ENCODE measurements around the gene KIR3DL2.
"Not testable (repeated sequence)": the region's sequence is repeated elsewhere in the genome, so short reads cannot be mapped to it uniquely, and the experiment has no call there.

DNA sequence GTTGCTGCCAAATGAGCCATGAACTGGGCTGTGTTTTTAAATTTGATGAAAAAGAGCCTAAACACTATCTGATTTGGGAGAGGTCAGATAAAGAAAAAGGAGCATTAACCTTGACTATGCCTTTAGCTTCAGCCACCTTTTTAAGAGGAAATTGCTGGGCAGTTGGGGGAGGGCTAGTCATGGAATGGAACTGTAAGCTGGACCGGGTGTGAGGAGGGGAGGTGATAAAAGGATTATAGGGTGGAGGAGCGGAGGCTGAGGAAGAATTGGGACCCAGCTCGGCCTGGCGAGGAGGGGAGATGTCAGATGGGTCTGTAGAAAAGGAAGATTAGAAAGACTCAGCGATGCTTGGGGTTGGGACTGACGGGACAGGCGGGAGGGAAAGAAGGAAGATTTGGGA is 48.4 kb downstream of the KIR3DL2 start:
- TF ChIP-seq, protein P1, sequence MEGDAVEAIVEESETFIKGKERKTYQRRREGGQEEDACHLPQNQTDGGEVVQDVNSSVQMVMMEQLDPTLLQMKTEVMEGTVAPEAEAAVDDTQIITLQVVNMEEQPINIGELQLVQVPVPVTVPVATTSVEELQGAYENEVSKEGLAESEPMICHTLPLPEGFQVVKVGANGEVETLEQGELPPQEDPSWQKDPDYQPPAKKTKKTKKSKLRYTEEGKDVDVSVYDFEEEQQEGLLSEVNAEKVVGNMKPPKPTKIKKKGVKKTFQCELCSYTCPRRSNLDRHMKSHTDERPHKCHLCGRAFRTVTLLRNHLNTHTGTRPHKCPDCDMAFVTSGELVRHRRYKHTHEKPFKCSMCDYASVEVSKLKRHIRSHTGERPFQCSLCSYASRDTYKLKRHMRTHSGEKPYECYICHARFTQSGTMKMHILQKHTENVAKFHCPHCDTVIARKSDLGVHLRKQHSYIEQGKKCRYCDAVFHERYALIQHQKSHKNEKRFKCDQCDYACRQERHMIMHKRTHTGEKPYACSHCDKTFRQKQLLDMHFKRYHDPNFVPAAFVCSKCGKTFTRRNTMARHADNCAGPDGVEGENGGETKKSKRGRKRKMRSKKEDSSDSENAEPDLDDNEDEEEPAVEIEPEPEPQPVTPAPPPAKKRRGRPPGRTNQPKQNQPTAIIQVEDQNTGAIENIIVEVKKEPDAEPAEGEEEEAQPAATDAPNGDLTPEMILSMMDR (conservative IDR thresholded peaks at IDR 0.05) = not testable (repeated sequence)
- TF ChIP-seq ZFX (IDR thresholded peaks at IDR 0.05) = not testable (repeated sequence)

All from C4-2B (cell line).